MV-4-11 (cell line): ENCODE measurements around the gene DNAJB5.
"Not testable (repeated sequence)": the region's sequence is repeated elsewhere in the genome, so short reads cannot be mapped to it uniquely, and the experiment has no call there.

ENCODE experiments used
- DNase-seq: peaks from one replicate; lab custom pipeline; 2025; lab: John Stamatoyannopoulos, UW

DNAJB5 gene

DNA sequence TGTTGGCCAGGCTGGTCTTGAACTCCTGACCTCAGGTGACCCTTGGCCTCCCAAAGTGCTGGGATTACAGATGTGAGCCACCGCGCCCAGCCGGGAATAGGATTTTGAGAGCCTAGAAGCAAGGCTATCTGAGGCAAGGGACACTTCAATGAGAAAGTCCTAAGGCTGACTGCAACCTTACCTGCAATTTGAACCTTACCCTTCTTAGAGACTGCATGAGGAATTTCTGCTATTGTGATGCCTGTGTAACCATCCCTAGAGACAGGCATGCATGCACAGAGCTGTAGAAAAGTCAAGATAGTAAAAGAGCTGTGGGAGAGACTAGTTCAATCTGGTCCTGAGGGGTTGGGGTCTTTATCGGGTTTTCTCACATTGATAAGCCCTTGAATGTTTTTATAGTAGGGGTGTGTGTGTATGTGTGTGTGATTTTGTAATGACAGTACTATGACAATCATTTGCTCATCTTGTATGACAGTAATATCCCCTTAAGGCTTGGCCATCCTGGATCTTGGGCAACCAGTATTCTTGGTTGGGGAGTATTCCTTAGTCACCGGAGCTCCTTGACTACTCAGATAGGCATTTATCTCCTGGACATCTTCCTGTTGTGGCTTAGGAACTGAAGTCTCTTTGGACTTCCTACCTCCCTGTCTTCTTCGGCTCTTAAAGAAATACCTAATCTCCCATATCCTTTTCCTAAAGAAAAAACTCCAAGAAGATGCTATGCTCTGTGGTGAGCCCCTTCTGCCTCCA lies 11.2 kb downstream of the DNAJB5 start:
- no peak for DNase-seq

DNA sequence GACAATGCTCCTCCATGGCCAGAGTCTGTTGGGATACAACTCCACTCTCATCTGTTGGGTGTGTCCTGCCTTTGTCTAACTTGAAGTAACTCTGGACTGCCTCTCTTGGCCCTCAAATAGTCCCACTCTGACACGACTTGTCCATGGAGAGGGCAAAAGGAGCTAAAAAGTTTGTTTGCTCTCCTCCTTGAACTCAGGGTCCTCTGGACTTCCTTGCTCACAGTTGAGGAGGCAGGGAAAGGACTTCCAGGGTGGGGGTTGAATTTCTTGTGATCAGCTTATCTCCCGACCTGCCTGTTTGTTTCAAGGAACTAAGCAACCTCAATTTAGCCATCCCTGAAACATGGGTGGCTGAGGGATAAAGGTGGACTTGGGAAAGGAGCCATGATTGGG lies 11.7 kb downstream of the DNAJB5 start:
- no peak for DNase-seq

DNA sequence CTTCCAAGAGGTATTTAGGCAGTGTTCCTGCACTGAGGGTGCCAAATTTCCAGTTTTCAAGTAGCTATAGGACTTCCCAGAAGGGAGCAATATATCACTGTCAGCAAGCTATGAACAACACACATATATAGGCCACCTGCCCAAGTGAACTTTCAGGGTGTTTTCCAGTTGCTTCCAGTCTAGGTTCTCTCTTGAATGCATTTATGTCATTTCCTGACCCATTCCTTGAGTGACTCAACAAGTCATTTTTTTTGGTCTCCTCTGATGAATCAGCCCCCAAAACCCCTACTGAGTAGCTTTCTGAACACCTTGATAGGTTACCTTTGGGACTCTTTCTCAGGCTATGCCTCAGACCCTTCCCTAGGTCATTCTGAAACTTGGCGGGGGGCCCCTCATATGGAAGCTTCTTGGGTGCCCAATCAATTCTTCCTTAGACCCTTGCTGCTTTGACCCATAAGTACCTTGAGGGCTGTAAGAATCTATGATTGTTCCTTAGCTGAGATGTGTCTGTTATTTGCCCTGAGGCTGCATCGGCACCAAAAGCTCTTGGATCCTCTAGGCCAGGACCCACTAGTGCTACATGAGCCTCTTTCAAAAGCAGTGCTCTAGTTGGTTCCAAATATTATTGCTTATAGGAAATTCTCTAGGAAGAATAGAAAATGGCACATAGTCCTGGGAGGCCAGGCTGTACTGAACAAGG lies 12.4 kb downstream of the DNAJB5 start:
- no peak for DNase-seq

DNA sequence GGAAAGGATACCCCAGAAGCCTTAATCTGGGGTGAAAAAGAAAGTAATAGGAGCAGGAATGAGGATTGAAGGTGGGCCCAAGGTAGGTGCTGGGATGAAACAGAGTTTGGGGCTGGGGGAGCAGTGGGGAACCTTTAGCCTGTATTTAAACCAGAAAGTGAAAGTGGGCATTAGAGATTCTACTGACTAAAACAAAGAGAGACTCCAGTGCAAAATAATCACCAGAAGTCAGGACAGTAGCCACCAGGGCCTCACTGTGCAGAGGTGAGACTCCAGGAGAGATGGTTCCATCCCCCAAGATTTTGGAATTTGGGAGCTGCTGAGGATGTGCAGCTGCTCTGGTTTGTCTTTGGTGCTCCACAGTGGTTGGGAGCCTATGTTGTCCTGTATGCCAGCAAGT lies 13.1 kb downstream of the DNAJB5 start:
- no peak for DNase-seq

DNA sequence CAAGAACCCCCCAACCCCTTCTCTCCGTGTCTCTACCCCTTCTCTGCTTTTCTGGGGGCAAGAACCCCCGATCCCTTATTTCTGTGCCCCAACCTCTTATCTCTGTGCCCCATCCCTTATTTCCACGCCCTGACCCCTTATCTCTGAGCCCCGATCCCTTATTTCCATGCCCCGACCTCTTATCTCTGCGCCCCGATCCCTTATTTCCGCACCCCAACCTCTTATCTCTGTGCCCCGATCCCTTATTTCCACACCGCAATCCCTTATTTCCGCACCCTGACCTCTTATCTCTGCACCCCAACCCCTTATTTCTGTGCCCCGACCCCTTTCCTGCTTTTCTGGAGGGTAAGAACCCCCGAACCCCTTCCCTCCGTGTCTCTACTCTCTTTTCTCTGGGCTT lies 14.8 kb downstream of the DNAJB5 start:
- not testable (repeated sequence) for DNase-seq

DNA sequence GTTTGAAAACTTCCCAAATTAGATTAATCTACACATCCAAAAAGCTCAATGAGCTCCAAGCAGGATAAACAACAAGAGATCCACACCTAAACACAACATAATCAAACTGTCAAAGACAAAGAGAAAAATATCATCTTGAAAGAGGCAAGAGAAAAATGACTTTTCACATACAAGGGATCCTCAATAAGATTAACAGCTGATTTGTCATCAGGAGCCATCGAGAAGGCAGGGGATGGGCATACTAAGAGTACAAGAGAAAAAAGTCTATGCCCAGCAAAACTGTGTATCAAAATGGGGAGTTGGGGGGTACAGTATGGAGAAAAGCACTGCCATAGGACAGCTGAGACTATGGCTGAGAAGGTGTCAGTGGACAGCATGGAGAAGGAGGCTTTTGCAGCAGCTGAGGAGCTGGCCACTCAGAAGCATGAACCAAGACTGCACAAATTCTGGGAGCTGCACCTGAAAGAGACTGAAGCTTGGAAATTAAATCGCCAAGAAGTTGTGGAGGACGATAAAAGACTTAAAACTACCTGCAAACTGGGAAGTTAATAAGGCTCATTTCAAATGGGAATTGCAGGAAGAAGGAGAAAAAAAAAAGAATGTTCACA lies 20.9 kb downstream of the DNAJB5 start:
- no peak for DNase-seq

DNA sequence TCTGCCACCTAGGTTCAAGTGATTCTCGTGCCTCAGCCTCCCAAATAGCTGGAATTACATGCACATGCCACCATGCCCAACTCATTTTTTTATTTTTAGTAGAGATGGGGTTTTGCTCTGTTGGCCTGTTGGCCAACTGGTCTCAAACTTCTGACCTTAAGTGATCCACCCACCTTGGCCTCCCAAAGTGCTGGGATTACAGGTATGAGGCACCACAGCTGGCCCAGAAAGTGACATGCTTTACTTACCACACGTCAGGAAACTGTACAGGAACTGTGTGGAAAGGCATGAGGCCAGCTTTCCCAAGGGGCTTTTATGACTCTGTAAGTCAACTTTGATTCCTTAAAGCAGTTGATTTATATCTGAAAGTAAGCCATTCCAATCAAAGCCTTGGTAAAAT lies 25.0 kb downstream of the DNAJB5 start:
- DNase-seq, result no peak

DNA sequence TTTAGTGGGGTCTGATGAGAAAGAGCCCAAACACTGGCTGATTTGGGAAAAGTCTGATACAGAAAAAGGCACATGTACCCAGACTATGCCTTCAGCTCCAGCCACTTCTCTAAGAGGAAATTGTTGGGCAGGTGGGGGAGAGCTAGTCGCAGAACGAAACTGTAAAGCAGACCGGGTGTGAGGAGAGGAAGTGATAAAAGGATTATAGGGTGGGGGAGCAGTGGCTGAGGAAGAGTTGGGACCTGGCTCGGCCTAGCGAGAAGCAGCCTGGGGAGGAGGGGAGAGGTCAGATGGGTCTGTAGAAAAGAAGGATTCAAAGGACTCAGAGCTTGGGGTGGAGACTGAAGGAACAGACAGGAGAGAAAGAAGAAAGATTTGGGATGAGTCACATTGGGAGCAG lies 33.9 kb downstream of the DNAJB5 start:
- peak; percentile 79 for DNase-seq

DNA sequence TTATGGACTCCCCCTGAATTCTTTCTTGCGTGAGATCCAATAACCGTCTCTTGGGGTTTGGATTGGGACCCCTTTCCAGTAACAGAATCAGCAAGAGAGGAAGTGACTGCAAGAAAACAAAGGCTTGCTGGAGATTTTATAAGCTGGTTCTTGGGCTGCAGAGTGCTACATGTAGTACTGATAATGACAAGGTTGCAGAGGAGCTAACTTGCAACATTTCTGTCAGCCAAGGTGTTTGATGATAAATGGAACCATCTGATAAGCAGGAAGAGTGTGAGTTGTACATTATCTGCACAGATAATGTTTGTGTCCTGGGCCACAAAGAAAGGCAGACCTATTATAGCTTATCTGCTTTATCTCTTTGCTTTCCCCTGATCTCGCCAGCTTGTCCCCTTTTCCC lies 37.1 kb downstream of the DNAJB5 start:
- no peak for DNase-seq

DNA sequence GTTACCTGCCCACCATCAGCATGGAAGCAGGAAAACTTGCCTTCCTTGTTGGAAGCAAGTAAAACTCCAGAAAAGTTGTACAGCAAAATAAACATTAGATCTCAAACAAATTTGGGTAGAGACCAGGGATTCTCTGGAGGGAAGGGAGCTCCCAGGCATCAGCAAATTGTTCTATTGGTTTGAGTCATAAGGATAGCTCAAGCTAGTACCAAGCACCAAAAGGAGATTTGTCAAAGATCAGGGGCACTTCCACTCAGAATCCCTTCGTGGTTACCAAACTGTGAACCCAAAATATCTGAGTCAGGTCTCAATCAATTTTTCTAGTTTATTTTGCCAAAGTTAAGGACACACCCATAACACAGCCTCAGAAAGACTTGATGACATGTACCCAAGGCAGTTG lies 37.8 kb downstream of the DNAJB5 start:
- no peak for DNase-seq

DNA sequence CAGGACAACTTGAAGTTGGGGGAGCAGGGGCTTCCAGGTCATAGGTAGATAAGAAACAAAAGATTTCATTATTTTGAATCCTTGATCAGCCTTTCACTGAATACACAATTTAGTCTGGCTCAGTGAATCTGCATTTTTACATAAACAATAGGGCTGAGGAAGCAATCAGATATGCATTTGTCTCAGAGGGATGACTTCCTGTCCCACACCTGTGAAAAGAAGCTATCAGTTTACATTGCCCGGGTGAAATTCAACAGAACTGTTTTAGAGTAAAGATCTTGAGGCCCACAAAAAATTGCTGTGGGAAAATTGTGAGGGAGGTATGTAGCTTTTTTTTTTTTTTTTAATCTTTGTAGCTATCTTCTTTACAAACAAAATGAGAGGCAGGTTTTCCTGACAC lies 38.3 kb downstream of the DNAJB5 start:
- no peak for DNase-seq

DNA sequence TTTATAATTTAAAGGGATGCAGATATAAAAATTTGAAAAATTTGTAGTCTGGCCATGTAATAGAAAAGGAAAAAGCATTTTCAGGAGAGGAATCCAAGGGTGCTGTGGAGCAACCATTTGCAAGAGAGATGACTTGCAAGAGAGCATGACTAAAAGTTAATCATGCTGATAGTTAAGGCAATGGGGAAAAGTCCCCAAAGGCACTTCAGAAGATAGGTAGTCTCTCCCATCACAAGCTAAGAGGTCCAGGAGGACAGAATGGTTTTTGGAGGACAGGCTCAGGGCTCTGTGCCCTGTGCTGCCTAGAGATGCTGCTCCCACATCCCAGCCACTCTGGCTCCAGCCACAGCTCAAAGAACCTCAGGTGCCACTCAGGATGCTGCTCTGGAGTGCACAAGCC lies 38.8 kb downstream of the DNAJB5 start:
- no peak for DNase-seq

DNA sequence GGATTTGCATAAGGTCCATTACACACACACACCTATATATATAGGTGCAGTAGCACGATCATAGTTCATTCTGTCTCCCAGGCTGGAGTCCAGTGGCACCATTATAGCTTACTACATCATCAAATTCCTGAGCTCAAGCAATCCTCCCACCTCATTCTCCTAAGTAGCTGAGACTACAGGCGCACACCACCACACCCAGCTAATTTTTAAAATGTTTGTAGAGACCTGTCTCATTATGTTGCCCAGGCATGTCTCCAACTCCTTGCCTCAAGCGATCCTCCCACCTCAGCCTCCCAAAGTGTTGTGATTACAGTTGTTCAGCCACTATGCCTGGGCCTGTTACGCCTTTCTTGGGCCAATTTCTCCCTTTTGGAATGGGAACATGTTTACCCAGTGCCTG lies 39.7 kb downstream of the DNAJB5 start:
- DNase-seq, result no peak

DNA sequence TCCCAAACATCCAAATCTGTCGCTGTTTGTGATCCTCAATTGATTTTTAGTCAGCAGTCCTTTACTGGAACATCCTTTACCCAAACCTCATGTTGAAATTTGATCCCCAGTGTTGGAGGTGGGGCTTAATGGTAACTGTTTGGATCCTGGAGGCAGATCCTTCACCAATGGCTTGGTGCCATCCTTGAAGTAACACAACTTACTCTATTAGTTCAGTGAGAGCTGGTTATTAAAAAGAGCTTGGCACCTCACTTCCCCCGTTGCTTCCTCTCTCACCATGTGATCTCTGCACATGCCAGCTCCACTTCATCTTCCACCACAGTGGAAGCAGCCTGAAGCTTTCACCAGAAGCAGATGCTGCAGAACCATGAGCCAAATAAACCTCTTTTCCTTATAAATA lies 40.3 kb downstream of the DNAJB5 start:
- no peak for DNase-seq

DNA sequence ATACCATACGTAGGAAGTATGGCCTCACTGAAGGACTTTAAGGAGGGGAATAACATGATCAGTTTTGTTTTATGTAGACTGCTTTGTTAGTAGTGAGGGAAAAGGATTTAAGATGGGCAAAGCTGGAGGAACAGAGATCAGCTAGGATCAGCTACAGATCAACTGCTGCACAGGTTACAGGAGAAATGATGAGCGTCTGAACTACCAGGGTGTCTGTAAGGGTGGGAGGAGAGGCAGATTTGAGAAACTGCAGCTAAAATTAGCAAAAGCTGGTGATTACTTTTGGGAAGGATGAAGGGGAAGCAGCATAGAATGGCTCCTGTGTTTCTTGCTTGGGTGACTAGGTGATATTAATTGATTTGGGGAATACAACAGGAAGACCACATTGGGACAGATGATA lies 43.6 kb downstream of the DNAJB5 start:
- DNase-seq, result no peak

DNA sequence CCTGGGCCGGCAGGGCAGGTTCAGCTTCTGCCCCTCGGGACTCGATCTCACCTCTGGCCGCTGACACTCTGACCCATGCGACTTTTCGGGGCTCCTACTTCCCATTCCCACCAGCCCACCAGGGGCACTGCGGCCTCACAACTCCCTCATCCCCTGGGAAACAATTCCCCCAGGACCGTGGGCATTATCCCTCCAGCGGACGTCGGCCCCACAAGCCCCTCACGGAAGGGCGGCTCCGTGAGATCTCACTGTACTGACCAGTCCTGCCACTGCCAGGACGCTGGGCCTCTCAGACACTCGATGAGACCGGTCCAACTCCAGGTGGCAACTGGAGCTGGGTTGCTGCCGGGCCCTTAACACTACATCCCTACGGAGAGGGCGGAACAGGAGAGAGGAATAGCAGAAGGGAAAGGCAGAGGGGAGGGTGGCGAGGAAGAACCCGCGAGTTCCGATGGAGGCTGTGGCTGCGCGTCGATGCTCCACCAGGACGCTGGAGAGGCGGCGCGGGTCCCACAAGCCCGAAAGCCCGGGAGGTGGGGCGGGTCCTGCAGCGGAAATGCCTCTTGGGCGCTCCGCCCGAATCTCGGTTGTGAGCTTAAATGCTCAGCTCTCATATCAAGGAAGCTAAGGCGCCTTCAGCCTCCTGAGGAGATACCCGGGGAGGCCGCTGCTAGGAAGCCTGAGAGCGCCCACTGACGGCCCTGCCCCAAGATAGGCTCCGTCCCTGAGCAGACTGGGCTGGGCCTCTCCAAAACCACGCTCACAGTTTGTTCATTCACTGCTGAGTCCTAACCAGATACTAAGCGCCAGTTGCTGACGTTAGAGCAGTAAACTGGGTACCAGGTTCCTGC lies 46.5 kb downstream of the DNAJB5 start:
- no peak for DNase-seq

DNA sequence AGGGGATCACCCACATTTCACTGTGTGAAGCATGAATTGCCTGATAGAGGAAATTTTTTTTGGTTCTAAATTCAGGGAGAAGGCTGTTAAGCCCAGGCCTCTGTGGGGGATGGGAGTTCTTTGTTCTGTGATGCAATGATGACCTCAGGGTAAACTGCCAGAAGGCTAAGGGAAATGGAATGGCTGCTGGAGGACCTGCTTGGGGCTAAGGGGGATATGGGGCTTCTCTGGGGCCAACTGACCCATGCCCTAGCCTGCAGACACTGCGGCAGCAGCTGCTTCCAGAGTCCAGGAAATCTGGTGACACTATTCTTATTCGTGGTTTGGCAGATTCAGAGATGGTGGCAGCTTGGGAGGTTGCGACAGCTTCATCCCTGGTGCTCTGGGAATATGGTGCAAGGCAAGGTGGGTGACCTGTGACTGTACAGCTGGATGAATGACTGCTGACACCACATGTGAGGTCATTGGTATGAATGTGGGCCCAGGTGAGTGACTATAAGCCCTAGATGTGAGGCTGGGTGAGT lies 52.6 kb downstream of the DNAJB5 start:
- DNase-seq, result peak; percentile 77

DNA sequence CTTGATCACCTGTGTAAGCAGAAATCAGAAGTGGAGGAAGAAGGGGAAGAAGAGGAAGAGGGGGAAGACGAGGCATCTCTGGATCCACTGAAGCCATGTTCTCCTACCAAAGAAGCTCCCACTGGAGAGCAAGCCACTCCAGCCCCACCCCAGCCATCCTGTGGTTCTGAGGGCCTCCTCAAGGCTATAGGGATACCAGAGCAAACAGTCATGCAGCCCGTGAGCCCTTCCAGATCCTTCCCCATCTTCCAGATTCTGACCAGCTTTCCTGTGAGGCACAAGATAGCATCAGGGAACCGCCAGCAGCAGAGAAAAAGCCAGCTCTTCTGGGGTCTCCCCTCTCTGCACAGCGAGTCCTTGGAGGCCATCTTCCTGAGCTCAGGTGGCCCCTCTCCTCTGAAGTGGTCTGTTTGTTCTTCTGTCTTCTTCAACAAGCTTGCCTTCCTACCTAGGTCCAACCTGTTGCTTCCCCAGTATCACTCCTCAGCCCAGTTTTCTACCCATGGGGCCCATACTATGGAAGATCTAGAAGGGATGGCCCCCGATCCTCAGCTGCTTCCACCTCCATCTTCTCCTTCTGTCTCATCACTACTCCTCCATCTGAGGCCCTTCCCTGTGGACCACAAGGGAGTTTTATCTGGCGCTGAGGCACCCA lies 53.5 kb downstream of the DNAJB5 start:
- no peak for DNase-seq

DNA sequence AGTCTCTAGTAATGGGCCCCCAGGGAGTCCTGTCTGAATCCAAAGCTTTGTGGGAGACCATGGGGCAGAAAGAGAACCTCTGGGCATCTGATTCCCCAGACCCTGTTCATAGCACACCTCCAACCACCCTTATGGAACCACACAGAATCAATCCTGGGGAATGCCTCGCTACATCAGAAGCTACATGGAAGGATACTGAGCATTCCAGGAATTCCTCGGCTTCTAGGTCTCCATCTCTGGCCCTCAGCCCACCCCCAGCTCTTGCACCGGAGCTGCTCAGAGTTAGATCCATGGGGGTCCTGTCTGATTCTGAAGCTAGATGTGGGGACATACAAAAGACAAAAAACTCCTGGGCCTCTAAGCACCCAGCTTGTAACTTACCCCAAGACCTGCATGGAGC lies 54.5 kb downstream of the DNAJB5 start:
- no peak for DNase-seq
